HCT116 (cell line): Measurements from ENCODE around the gene NUDT4. TPM values are rescaled to one million over a fixed set of nuclear protein-coding genes. Genes with fewer than 3 reads are reported as not detected.

Experiments used
- ATAC-seq: fragments of 200-7000 bp; cut with Tn5 transposase; 2 replicates; pipeline ENCODE4 v1.9.1; 2020; ENCODE audit warnings: mild to moderate bottlenecking, moderate library complexity
- BruUV-seq: library from RNA; stranded (reverse); fragments of 400-500 nt; replicated peaks from 2 replicates; lab custom pipeline; 2021; lab: Mats Ljungman, UMichigan
- CTCF ChIA-PET: fragments of 300-600 bp; sonication (Branson Sonifier 250); formaldehyde crosslinking; loops from one replicate; lab custom pipeline; 2021; ENCODE audit warnings: antibody characterized with exemption; lab: Charles Lee
- POLR2A ChIA-PET: fragments of 300-600, 350-600 bp; sonication (Branson Sonifier 250); formaldehyde crosslinking; loops from one replicate; lab custom pipeline; 2021; ENCODE audit warnings: antibody characterized with exemption; lab: Charles Lee
- RAD21 ChIA-PET, 2 experiments: fragments of 300-600 bp; sonication (Branson Sonifier 250); formaldehyde crosslinking; loops; one replicate each; lab custom pipeline; 2023; ENCODE audit warnings: low total read pairs in 2 of 2; ENCODE audit not compliant: uncharacterized antibody in 2 of 2, unreplicated experiment in 2 of 2, low non-redundant PET in 1 of 2; lab: Charles Lee
- DNase-seq: peaks from one replicate; pipeline ENCODE4 v3.0.0-alpha.2; 2010; ENCODE audit warnings: low read depth, low spot score
- H2AFZ ChIP-seq: fragments of 200-600 bp; shearing (Covaris generic), sonication (generic); 2 replicates; pipeline ENCODE4 v1.6.1; 2017; ENCODE audit warnings: low read depth, mixed run types, mixed read lengths, antibody characterized with exemption, low read length; ENCODE audit not compliant: poor library complexity, severe bottlenecking
- H3K27ac ChIP-seq: 2 replicates; pipeline ENCODE4 v1.5.1; 2012; ENCODE audit warnings: low read depth, low read length
- H3K27me3 ChIP-seq: fragments of 200-600 bp; sonication (generic); 2 replicates; pipeline ENCODE4 v1.6.1; 2016; ENCODE audit warnings: mixed run types, low read length, mixed read lengths; ENCODE audit not compliant: insufficient read depth
- H3K36me3 ChIP-seq, 2 experiments: fragments of 200-500 bp in 1 of 2; fragments of 200-600 bp in 1 of 2; sonication (Bioruptor generic) in 1 of 2; sonication (generic) in 1 of 2; 2 replicates each; pipeline versions ENCODE4 v1.5.1 to v1.6.1; 2014 to 2016; ENCODE audit warnings: low read length in 2 of 2, inconsistent platforms in 1 of 2, mixed read lengths in 1 of 2, mixed run types in 1 of 2; ENCODE audit not compliant: insufficient read depth in 2 of 2, control insufficient read depth in 1 of 2
- H3K4me1 ChIP-seq, 2 experiments: fragments of 200-600 bp in 1 of 2; sonication (generic) in 1 of 2; 2 replicates each; pipeline versions ENCODE4 v1.5.1 to v1.6.1; 2012 to 2017; ENCODE audit warnings: low read length in 2 of 2, inconsistent platforms in 1 of 2, mild to moderate bottlenecking in 1 of 2, mixed read lengths in 1 of 2, mixed run types in 1 of 2, moderate library complexity in 1 of 2; ENCODE audit not compliant: insufficient read depth in 2 of 2, control insufficient read depth in 1 of 2
- H3K4me2 ChIP-seq: fragments of 200-600 bp; sonication (generic); 2 replicates; pipeline ENCODE4 v1.6.1; 2017; ENCODE audit warnings: mixed run types, low read length, mixed read lengths
- H3K4me3 ChIP-seq, 2 experiments: fragments of 200-600 bp in 1 of 2; sonication (generic) in 1 of 2; replicated peaks in 1 of 2; 2 replicates each; pipeline ENCODE4 v1.5.1; 2011 to 2016; ENCODE audit warnings: low read length in 2 of 2, control low read depth in 1 of 2, low read depth in 1 of 2, mild to moderate bottlenecking in 1 of 2, mixed read lengths in 1 of 2, mixed run types in 1 of 2
- H3K79me2 ChIP-seq: fragments of 200-600 bp; sonication (generic); 2 replicates; pipeline ENCODE4 v1.6.1; 2017; ENCODE audit warnings: mild to moderate bottlenecking, mixed run types, low read length, moderate library complexity, mixed read lengths; ENCODE audit not compliant: insufficient read depth
- H3K9ac ChIP-seq: fragments of 200-600 bp; sonication (generic); 2 replicates; pipeline ENCODE4 v1.6.1; 2016; ENCODE audit warnings: low read length, mixed read lengths
- H3K9me2 ChIP-seq: fragments of 200-600 bp; sonication (generic), shearing (Covaris generic); 2 replicates; pipeline ENCODE4 v1.6.1; 2017; ENCODE audit warnings: mixed run types, mild to moderate bottlenecking, moderate library complexity; ENCODE audit not compliant: insufficient read depth
- H3K9me3 ChIP-seq, 2 experiments: fragments of 200-500 bp in 1 of 2; fragments of 200-600 bp in 1 of 2; sonication (Bioruptor generic) in 1 of 2; sonication (generic) in 1 of 2; 2 replicates each; pipeline ENCODE4 v1.6.1; 2014 to 2017; ENCODE audit warnings: low read length in 2 of 2, mixed read lengths in 2 of 2, inconsistent platforms in 1 of 2, low read depth in 1 of 2, mild to moderate bottlenecking in 1 of 2, mixed run types in 1 of 2, moderate library complexity in 1 of 2; ENCODE audit not compliant: control insufficient read depth in 1 of 2, insufficient read depth in 1 of 2
- H4K20me1 ChIP-seq: fragments of 200-600 bp; sonication (generic), shearing (Covaris generic); 2 replicates; pipeline ENCODE4 v1.6.1; 2017; ENCODE audit warnings: mixed run types, mild to moderate bottlenecking, moderate library complexity; ENCODE audit not compliant: insufficient read depth
- EZH2 ChIP-seq: fragments of 200-600 bp; sonication (generic); IDR thresholded peaks from 2 replicates; pipeline ENCODE4 v1.6.1; 2017; ENCODE audit warnings: antibody characterized with exemption, mixed run types
- intact Hi-C: fragments of 100-400 bp; cut with micrococcal nuclease; formaldehyde crosslinking; loops from 2 replicates; pipeline ENCODE4 v1.10.0; 2022
- total RNA-seq: library from RNA; stranded (reverse); gene quantifications from one replicate; pipeline ENCODE4 v1.2.1, GENCODE V29; 2021; ENCODE audit not compliant: unreplicated experiment
- TF ChIP-seq, protein P1 (sequence below): IDR thresholded peaks from 2 replicates; pipeline ENCODE4 v1.6.1; 2012
- TF ChIP-seq, protein P2 (sequence below): IDR thresholded peaks from 2 replicates; pipeline ENCODE4 v1.6.1; 2011; ENCODE audit warnings: mild to moderate bottlenecking, low read length, moderate library complexity; ENCODE audit not compliant: insufficient replicate concordance; ENCODE audit errors: extremely low read depth
- TF ChIP-seq, protein P3 (sequence below): IDR thresholded peaks from 2 replicates; pipeline ENCODE4 v1.6.1; 2012; ENCODE audit warnings: low read depth
- TF ChIP-seq, protein P4 (sequence below), 3 experiments: fragments of 200-600 bp in 1 of 3; sonication (generic) in 1 of 3; IDR thresholded peaks in 2 of 3; conservative IDR thresholded peaks in 1 of 3; 2 replicates each; pipeline ENCODE4 v1.5.1; 2012 to 2017; ENCODE audit warnings: low read depth in 2 of 3, low read length in 2 of 3, antibody characterized with exemption in 1 of 3, borderline replicate concordance in 1 of 3, control low read depth in 1 of 3, mild to moderate bottlenecking in 1 of 3, mixed read lengths in 1 of 3, mixed run types in 1 of 3, moderate library complexity in 1 of 3; ENCODE audit not compliant: insufficient read depth in 1 of 3

NUDT4 gene
- total RNA-seq, 1 experiment from 2014 or later, result 41.2 TPM

DNA sequence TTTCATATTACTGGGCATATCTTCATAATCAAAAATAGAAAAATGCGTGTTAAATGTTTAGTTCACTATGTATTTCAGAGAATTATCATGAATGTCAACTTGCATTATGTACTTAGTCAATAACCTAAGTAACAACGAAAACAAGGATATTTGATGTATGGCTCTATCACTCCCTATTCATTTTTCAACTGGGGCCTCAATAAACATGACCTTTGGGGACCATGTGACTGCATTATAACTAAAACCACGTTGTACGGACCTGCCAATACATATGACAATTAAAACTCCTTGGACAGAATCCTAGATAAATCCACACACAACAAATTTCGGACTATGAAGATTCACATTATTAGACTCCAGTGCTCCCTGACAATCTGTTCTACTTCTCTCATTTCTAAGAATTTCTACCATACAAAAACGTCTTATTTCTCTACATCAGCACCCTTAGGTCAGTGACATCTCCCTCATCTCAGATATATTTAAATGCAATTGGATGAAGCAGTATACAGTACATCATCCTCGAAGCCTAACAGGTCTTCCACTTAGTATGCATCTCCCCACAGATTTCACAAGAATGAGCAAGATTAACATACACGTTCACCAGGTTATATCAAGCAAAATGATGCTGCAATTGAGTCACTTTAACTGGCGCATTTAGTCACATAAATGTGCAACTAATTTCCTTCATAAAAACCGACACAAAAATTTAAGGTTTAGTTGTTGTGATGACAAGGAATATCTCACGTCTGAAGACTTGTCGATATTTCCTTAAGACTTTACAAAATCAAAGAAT is 62.5 kb downstream of the NUDT4 start:
- intact Hi-C loops, result no loop called here
- peaks cover 20 to 37% of the 10 kb centered on the region in 2 experiments; a peak in 3 of 4 replicates for H3K4me1 ChIP-seq
- no peak overlapping the region for H2AFZ ChIP-seq
- H3K36me3 ChIP-seq, result no peaks in the 10 kb centered on the region
- H3K9me3 ChIP-seq, result no peaks in the 10 kb centered on the region
- peak overlapping the region; percentile 76 for H3K9ac ChIP-seq
- peaks cover 65% of the 10 kb centered on the region for H3K79me2 ChIP-seq
- RAD21 ChIA-PET, result no interaction called here
- no peak overlapping the region for H3K27ac ChIP-seq
- H3K4me2 ChIP-seq, result peak overlapping the region; percentile 78
- CTCF ChIA-PET, result no interaction called here
- H4K20me1 ChIP-seq, result peaks cover 40% of the 10 kb centered on the region; the same call in 1 of the 2 replicates
- TSS peak; percentile 54 for BruUV-seq
- POLR2A ChIA-PET, result no interaction called here
- DNase-seq, result no peak
- TF ChIP-seq EZH2, result no peak
- TF ChIP-seq, protein P1, sequence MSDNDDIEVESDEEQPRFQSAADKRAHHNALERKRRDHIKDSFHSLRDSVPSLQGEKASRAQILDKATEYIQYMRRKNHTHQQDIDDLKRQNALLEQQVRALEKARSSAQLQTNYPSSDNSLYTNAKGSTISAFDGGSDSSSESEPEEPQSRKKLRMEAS, result no peak
- TF ChIP-seq, protein P2, sequence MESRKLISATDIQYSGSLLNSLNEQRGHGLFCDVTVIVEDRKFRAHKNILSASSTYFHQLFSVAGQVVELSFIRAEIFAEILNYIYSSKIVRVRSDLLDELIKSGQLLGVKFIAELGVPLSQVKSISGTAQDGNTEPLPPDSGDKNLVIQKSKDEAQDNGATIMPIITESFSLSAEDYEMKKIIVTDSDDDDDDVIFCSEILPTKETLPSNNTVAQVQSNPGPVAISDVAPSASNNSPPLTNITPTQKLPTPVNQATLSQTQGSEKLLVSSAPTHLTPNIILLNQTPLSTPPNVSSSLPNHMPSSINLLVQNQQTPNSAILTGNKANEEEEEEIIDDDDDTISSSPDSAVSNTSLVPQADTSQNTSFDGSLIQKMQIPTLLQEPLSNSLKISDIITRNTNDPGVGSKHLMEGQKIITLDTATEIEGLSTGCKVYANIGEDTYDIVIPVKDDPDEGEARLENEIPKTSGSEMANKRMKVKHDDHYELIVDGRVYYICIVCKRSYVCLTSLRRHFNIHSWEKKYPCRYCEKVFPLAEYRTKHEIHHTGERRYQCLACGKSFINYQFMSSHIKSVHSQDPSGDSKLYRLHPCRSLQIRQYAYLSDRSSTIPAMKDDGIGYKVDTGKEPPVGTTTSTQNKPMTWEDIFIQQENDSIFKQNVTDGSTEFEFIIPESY, result no peak
- TF ChIP-seq, protein P3, sequence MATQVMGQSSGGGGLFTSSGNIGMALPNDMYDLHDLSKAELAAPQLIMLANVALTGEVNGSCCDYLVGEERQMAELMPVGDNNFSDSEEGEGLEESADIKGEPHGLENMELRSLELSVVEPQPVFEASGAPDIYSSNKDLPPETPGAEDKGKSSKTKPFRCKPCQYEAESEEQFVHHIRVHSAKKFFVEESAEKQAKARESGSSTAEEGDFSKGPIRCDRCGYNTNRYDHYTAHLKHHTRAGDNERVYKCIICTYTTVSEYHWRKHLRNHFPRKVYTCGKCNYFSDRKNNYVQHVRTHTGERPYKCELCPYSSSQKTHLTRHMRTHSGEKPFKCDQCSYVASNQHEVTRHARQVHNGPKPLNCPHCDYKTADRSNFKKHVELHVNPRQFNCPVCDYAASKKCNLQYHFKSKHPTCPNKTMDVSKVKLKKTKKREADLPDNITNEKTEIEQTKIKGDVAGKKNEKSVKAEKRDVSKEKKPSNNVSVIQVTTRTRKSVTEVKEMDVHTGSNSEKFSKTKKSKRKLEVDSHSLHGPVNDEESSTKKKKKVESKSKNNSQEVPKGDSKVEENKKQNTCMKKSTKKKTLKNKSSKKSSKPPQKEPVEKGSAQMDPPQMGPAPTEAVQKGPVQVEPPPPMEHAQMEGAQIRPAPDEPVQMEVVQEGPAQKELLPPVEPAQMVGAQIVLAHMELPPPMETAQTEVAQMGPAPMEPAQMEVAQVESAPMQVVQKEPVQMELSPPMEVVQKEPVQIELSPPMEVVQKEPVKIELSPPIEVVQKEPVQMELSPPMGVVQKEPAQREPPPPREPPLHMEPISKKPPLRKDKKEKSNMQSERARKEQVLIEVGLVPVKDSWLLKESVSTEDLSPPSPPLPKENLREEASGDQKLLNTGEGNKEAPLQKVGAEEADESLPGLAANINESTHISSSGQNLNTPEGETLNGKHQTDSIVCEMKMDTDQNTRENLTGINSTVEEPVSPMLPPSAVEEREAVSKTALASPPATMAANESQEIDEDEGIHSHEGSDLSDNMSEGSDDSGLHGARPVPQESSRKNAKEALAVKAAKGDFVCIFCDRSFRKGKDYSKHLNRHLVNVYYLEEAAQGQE, result no peak
- TF ChIP-seq, protein P4, sequence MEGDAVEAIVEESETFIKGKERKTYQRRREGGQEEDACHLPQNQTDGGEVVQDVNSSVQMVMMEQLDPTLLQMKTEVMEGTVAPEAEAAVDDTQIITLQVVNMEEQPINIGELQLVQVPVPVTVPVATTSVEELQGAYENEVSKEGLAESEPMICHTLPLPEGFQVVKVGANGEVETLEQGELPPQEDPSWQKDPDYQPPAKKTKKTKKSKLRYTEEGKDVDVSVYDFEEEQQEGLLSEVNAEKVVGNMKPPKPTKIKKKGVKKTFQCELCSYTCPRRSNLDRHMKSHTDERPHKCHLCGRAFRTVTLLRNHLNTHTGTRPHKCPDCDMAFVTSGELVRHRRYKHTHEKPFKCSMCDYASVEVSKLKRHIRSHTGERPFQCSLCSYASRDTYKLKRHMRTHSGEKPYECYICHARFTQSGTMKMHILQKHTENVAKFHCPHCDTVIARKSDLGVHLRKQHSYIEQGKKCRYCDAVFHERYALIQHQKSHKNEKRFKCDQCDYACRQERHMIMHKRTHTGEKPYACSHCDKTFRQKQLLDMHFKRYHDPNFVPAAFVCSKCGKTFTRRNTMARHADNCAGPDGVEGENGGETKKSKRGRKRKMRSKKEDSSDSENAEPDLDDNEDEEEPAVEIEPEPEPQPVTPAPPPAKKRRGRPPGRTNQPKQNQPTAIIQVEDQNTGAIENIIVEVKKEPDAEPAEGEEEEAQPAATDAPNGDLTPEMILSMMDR (IDR thresholded peaks at IDR 0.05 in 2 of 3, conservative IDR thresholded peaks at IDR 0.05 in 1 of 3; ENCODE audit: borderline replicate concordance in 1 of 3, insufficient read depth in 1 of 3, low read depth in 2 of 3, low read length in 2 of 3), result no peak
- H3K9me2 ChIP-seq, result no peaks in the 10 kb centered on the region
- ATAC-seq, result no peak
- H3K27me3 ChIP-seq, result no peaks in the 10 kb centered on the region
- peak overlapping the region; percentile 64 to 83 for H3K4me3 ChIP-seq
